Stimulated activated CD8-positive, alpha-beta memory T cell treated with anti-CD3 and anti-CD28 coated beads, Interleukin-2, amount 100 ng/mL, for 1 hour (primary cell): Measurements from ENCODE around the gene SMIM26.

Experiments used
- DNase-seq, 2 donors: peaks; one replicate each; pipeline ENCODE4 v3.0.0-alpha.2; 2020; ENCODE audit warnings: low read depth in 2 of 2

SMIM26 gene

DNA sequence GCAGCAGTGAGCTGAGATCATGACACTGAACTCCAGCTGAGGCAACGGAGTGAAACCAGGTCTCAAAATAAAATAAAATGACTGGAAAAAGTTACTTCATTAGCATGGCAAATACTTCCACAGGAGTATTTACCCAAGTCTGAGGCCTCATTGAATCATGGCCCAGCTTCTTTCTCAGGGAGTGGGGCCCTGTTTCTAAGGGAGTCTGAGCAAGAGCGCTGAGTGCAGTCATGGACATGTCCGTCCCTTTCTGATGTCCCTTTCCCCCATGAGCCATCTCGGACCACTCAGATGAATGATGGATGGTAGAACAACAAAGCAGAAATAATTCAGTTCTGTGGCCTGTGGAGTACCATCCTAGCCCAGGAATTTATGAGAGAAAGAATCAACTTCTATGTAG, 12.8 kb downstream of the SMIM26 start:
- DNase-seq = no peak

DNA sequence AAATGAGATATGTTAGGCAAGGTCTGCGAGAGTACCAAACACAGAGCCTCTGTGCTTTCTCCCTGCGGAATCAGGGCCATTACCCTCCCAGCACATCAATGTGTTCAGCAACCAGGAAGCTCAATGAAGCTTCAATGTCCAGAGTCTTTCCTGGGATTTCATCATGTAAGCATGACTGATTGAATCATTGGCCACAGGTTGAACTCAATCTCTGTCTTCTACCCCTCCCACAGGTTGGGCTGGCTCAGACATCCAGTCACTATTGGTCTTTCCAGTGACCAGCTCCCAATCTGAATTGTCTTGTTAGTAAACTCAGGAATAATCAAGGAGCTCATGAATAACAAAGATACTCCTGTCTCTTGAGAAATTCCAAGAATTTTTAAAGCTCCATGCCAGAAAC, 17.9 kb downstream of the SMIM26 start:
- no peak for DNase-seq

DNA sequence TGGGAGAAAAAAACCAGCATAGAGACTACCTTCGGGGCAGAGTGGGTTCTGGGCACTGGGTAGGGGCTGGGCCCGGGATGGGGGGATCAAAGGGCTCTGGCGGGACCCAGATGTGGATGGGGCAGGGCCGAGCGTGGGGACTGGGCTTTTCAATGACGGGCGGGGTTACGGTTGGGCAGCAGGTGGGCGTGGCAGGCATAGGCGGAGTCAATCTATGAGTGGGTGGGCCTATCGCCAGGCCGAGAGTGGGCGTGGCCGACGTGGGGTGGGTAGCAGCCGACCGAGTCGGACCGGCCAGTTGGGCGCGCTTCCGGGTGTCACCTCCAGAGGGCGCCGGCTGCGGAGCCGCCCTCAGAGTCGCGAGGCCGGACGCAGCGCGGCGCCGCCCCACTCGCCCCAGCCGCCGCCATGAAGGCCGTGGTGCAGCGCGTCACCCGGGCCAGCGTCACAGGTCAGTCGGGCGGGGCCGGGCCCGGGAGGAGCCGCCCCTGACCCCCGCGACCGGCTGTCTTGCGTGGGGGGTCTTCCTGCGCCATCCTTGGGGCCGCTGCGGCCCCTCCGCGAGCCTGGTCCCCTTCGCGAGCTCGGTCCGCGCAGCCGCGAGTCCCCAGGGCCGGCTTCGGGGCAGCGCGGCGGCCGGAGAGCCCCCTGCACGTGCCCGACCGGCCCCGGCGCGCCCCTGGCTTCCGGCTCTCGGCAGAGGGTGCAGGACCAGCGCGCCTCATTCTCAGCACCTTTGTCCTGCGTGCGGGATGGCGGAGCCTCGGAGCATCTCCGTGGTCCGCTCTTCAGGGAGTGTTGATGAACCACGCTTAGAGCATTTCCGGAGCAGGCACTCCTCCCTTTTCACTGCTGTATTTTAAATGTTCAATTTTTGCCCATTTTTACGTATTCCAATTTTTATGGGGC, 20.7 kb downstream of the SMIM26 start, which contains the start of gene DTD1:
Gene DTD1 (plus strand): TSS at position 390 of the 909 bp plus-strand sequence. CDS start 19 bp downstream, at position 409.
- peak; percentile 68 to 71 for DNase-seq

DNA sequence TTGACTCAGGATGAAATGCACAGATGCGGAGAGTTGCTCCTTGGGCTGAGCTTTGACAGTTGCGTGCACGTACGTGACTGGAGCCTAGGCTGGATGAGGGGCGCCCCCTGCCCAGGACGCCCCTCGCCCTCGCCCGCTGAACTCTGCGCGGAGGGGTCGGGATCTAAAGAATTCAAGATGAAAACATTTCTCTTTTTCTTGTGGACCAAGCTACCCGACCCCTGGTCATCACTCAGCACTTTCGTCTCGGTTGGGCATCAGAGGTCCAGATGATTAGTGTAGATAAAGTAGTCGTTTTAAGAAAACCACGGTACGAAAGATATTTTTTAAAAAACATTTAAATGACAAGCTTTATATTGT, 21.3 kb downstream of the SMIM26 start:
- DNase-seq = no peak

DNA sequence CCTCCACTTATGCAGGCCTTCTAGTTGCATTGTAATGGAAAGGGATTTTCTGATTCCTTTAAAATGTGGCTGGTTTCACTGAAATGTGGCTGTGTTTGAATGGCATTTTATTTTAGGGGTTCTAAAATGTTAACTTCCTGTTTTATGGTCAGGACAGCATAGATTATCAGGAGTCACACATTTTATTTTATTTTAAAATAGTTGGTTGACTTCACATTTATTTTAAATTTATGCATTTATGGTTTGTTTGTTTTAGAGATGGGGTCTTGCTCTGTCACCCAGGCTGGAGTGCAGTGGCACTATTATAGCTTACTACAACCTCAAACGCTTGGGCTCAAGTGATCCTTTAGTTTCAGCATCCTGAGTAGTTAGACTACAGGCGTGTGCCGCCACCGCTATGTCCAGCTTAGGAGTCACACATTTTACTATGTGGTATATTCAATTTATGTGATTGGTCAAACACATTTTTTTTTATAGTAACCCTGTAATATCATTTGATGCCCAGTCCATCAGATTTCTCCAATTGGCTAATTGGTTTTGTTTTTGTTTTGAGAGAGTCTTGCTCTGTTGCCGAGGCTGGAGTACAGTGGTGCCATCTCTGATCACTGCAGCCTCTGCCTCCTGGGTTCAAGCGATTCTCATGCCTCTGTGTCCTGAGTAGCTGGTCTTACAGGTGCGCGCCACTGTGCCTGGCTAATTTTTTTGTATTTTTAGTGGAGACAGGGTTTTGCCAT, 22.9 kb downstream of the SMIM26 start:
- DNase-seq = no peak

DNA sequence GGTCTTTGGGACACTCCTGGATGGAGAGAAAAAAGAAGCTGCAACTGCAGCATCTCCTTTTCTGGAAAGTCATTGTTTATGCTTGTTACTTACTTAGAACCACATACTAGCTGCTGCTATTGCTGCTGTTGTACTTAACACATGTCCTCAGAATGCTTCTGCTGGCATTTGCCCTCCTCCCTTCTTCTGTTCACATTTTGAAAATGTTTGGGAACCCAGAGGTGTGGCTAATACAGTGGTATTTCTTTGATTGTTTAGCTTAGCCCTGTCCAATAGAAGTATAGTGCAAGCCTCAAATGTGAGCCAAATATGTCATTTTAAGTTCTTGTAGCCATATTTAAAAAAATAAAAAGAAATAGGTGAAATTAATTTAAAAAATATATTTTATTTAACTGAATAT, 29.0 kb downstream of the SMIM26 start:
- DNase-seq = no peak

DNA sequence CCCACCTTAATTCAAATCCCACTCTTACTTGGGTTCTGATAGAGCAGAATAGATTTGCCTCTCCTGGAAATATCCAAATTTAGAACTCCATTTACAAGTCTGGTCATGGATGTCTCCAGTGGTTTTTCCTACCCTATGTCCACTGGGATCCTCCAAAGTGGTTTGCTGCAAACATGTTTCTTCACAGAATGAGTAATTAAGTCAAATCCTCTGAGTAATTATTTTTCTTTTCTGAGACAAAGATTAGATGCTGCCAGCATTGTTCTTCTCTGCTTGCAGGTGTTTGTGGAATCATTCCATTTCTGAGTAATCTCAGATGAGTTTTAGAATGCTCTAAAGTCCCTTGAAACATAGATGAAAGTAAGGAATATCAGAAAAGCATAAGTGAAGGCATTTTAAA, 42.5 kb downstream of the SMIM26 start:
- DNase-seq = no peak

DNA sequence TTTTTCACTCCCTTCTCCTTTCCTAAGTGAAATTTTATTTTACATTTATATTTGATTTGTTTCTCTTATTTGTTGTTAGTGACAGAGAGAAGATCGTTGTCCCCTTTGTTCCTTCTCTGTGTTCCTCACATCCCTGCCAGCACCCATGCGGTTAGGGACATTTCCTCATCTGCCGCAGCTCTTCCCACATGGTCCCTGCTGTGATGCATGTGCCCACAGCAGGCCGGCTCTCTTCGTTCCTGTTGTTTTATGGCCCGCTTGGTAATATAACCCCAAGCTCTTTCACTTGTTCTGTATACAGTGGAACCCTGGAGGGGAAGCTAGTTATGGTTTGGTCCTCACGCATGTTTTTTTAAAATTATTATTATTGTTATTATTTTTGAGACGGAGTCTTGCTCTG, 44.3 kb downstream of the SMIM26 start:
- no peak for DNase-seq

DNA sequence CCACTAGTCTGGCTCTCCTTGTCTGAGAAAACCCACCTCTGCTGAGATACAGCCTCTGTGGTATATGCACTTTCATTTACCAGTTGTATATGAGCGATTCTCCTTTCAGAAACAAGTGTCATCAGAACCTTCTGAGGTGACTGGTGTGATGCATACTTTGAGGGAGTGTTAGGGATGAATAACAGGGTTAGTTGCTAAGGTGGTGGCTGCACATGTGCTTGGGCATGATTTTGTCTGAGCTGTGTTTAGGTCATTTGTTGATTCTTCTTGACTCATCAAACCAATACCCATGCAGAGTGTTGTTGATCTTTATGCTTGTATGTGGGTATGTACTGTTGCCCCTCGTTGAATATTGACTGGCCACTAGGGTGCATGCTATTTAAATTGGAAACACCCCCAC, 46.3 kb downstream of the SMIM26 start:
- no peak for DNase-seq

DNA sequence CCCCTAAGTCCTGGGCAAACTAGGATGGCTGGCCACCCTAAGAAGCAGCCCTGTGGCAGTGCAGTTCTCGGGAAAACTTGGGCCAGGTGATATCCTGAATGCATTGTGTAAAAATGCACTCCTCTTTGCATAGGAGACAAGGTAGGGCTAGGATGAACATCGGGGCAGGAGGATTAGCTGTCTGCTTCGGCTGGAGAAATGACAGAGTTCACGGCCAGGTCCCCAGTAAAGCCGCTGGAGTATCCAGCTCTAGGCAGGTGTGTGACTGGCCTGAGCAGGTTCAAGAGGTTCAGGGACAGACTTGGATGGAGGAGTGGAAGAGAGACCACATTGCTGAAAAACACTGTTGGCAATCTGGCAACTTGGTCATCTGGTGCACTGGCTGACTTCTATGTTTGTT, 47.0 kb downstream of the SMIM26 start:
- DNase-seq = no peak

DNA sequence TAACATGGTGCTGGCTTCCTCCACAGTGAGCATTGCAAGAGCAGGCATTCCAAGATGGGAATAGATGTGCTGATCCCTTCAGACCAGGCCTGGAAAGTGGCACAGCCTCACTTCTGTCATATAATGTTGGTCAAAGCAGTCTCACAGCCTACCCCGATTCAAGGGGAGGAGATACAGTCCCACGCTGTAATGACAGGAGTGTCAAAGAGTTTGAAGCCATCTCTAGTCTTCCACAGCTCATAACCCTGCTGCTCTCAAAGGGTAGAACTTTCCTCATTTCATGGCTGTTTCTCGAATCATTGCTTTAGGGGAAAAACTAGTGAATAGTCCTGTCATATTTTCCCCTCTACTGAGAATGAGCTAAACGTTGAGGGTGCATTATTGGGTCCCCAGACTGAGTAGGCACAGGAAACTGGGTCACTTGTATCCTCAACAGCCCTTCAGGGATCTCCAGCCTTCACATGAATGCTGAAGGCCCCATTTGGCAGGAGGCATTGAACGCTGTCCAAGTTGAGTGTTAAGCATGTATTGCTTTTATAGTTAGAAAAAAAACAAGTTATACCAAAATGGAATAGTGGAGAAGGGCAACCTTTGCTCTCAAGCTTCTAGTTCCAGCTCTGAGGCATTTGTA, 47.9 kb downstream of the SMIM26 start:
- no peak for DNase-seq
